GM12892 (cell line): Measurements from ENCODE around the gene KCNAB1.

Experiments used
- POLR2A ChIP-seq: IDR thresholded peaks from 2 replicates; pipeline ENCODE4 v1.6.1; 2011; ENCODE audit warnings: low read depth, low read length, control low read depth
- POLR2AphosphoS5 ChIP-seq: IDR thresholded peaks from 2 replicates; pipeline ENCODE4 v1.6.1; 2011; ENCODE audit warnings: low read depth, low read length, control low read depth
- TAF1 ChIP-seq: IDR thresholded peaks from 2 replicates; pipeline ENCODE4 v1.6.1; 2011; ENCODE audit warnings: low read depth, mild to moderate bottlenecking, control low read depth, low read length, borderline replicate concordance

DNA sequence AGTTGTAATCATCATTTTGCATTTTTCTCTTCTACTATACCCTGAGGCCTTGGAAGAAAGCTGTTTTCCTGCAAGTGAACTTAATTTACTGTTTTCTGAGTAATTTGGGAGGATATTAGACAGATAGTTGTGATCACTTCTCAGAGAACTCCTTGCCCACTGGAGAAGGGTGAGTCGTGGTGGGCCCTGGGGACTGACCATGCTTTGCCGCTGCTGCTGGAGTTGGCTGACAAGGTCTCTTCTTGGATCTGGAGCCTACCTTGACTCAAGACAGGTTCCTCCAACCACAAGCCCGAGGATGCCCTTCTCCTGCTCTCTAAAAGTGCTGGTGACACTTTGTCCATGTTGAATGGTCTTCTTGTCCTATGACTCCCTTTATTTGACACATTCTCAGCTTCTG lies 68.4 kb downstream of the KCNAB1 start:
- TF ChIP-seq POLR2AphosphoS5 (no peak), POLR2A (no peak), TAF1 (no peak)
